Amniotic stem cell (primary cell): ENCODE data around the gene GOLGA6C.
"Not testable (repeated sequence)": the region's sequence is repeated elsewhere in the genome, so short reads cannot be mapped to it uniquely, and the experiment has no call there.

Source experiments
- DNase-seq: peaks from one replicate; lab custom pipeline; 2025; lab: John Stamatoyannopoulos, UW

Gene GOLGA6C

DNA sequence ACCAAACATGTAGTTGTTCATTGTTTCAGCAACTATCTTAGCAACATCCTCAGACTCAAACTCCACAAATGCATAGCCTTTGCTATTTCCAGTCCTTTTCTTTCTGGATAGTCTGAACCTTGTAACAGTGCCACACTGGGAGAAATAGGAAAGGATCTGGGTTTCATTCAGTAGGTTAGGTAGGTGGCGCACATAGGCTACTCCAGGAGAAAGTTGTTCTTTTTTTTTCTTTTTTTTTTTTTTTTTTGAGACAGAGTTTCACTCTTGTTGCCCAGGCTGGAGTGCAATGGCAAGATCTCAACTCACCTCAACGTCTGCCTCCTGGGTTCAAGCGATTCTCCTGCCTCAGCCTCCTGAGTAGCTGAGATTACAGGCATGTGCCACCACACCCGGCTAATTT lies 5.8 kb upstream of the GOLGA6C start:
- DNase-seq = not testable (repeated sequence)

DNA sequence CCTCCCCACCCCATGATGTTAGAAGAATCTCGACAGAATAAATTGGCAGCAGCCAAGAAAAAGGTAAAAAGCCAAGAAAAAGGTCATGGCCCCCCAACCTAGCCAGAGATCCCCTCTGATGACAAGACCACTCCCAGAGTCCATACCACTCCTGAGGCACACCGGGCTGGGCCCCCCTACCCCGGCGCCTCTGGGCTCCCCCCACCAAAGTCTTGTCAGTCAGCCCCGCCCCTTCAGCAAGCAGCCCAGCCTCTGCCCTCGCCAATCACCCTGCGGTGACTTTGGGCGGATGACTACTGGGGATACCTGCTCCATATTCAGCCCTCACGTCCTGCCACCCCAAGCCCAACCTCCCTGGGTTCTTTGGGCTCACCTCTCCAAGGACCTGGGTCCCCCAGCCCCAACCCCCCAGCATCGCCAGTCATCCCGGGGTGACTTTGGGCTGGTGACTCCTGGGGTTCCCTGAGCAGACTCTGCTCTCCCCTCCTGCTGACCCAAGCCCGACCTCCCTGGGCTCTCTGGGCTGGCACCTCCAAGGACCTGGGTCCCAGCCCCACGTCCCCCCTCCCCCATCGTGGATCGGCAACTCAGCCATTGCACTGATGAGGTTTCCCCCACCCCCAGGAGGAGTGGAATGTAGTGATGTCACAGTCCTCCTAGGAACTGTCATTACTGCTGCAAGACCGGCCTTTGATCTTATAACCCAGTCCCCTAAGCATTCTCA lies 648 bp downstream of the GOLGA6C start:
- not testable (repeated sequence) for DNase-seq

DNA sequence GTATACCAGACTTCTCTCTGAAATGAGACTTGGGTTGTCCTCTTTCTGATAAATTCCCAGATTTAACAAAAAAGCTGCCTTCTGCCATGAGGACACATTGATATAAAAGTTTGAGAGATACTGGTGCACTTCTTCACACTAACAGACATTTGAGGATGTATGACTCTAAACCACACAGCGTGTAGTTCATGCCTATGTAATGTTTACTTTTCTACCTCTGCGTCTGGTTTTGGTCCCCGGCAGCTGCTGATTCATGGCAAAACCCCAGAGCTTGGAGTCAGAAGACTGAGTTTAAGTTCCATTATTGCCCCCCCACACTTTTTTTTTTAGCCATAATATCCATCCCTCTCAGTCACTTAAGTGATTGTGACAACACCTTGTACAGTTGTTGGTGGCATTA lies 1.7 kb downstream of the GOLGA6C start:
- DNase-seq = not testable (repeated sequence)

DNA sequence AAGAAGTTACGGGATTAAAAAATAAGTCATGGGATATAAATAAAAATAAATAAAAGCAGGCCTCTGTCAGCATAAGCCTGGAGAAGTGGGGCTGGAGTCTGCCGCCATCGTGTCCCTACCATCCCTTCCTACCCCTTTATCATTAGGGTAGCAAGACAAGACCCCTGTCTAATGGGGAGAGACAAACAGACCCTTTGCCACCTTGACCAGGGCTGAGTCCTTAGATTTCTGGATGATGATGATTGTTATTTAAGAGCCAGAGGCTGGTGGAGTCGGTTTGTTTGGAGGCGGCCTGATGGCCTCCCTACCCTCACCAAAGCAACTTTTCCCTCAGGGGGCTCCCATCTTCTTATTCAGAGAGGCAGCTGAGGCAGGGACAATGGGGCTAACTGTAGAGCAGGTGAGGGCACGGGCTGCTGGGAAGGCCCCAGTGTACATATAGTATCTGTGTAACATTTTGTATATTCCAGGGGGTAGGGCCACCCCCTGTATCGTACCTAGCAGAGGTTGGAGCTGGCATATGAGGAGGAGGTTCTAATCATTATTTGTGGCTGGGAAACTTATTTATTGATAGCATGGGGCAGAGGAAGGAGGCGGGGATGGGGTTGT lies 15.7 kb downstream of the GOLGA6C start:
- DNase-seq = not testable (repeated sequence)

DNA sequence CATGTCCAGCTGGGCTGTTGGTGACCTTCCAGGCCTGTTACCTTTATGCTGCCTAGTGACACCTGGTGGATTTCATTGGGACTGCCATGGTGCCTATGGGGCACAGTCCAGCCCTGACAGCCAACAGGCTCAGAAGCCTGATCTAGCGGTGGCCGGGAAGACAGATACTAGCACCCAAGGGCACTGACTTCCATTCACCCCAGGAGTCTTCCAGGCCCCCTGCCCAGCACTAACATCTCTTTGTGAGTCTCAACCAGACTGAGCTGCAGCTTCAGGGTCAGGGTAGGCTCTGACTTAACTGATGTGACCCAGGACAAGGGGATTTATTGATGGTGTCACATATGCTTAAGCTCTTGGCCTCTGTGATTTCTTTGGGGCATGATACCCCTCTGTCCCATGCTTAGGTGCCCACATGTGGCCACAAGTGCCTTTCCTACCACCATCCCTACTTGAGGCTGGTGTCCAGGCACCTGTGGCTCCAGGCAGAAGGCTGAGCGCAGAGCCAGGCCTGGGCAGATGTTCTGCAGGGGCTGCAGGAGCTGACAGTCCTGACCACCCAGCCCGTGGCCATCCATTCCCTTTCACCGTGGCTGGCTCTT lies 16.5 kb downstream of the GOLGA6C start:
- DNase-seq = not testable (repeated sequence)

DNA sequence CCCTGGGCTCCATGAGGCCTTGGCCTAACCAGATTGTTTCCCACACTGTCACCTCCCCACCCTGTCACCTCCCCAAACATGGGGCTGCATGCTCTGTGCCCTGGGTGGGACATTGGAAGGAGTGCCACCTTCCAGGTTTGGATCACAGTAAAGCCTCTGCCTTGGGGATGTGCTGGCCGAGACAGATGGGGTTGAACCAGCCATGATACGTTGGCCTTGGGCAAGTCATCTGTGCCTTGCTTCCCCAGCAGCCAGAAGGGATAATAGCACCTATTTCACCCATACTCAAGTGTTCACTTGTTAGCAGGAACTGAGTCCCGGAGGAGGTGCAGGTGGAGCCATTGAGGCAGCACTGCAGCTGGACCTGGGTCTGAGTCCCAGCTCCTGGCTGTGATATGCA lies 17.5 kb downstream of the GOLGA6C start:
- not testable (repeated sequence) for DNase-seq

DNA sequence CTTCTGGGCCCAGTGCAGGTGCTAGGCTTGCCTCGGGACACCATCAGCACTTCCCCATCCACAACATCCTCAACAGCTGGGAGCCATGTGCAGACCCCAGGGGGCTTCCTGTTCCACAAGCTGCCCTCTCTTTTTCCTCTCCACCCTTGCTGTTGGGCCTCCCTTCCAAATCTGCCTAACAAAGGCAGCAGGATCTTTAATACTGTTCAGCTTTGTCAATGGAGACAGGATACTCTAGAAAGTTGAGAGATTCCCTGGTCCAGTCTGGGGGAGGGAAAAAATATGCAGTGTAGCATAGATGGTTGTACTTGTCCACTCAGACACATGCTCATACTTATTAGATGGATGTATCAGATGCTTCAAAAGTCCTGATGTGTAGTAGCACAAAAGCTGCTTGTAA lies 20.4 kb downstream of the GOLGA6C start:
- not testable (repeated sequence) for DNase-seq

DNA sequence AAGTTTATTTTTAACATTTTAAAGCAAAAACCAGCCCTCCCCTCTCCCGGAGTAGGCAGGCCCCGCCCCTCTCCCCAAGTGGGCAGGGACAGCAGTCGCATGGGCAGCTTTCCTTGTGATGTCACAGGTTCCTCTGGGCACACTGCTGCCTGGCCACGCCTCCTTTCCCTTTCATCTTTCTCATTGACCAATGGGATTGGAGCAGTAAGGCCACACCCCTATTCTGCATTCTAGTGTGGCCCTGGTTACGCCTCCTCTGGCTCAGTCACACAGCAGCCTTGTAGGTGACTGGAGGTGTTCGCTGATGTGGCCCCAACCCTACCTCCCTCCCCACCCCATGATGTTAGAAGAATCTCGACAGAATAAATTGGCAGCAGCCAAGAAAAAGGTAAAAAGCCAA lies 24.4 kb downstream of the GOLGA6C start, which contains the start of gene GOLGA6D:
Gene GOLGA6D, plus strand, starts transcription at position 264 of the 400 bp plus-strand sequence. Its CDS starts 41 bp downstream, at position 305.
- not testable (repeated sequence) for DNase-seq

DNA sequence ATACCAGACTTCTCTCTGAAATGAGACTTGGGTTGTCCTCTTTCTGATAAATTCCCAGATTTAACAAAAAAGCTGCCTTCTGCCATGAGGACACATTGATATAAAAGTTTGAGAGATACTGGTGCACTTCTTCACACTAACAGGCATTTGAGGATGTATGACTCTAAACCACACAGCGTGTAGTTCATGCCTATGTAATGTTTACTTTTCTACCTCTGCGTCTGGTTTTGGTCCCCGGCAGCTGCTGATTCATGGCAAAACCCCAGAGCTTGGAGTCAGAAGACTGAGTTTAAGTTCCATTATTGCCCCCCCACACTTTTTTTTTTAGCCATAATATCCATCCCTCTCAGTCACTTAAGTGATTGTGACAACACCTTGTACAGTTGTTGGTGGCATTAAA lies 26.0 kb downstream of the GOLGA6C start:
- not testable (repeated sequence) for DNase-seq

DNA sequence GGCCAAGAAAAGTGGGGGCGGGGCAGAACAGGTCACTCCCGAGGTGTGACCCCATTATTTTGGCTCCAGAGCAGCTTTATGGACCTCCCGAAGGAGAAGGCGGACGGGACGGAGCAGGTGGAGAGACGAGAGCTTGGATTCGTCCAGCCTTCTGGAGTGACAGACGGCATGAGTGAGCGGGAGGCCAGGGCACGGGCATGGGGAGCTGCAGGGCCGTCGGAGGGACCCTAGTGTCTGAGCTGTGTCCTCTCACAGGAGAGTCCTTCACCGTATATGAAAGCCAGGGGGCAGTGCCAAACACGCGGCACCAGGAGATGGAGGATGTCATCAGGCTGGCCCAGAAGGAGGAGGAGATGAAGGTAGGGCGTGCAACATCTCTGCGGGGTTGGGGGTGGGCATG lies 35.5 kb downstream of the GOLGA6C start:
- DNase-seq = not testable (repeated sequence)

DNA sequence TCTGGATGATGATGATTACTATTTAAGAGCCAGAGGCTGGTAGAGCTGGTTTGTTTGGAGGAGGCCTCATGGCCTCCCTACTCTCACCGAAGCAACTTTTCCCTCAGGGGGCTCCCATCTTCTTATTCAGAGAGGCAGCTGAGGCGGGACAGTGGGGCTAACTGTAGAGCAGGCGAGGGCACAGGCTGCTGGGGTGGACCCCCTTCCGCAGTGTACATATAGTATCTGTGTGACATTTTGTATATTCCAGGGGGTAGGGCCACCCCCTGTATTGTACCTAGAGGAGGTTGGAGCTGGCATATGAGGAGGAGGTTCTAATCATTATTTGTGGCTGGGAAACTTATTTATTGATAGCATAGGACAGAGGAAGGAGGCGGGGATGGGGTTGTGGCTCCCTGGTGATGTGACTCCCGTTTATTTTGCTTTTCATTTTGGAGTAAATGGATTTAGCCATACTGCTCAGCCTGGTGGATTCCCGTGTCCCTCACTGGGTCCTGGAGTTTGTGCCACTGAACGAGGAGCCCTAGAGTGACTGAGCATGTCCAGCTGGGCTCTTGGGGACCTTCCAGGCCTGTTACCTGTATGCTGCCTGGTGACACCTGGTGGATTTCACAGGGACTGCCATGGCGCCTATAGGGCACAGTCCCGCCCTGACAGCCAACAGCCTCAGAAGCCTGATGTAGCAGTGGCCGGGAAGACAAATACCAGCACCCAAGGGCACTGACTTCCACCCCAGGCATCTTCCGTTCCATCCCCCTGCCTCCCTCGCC lies 40.6 kb downstream of the GOLGA6C start:
- DNase-seq = not testable (repeated sequence)

DNA sequence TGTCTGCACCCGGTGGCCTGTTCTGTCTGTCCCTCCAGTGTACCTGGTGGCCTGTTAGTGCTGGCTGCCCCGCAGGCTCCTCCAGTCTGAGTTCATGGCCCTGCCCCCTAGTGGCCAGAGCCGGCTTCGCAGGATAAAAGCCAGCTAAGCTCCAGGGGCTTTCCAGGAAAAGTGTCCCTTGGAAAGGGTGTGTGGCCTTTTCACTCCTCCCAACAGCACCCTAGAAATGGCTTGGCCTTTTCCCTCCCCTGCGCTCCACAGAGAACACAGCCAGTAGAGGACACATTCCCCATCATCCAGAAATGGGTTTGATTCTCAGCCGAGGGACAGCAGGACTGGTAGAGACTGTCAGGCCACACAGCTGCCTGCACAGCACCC lies 41.2 kb downstream of the GOLGA6C start:
- not testable (repeated sequence) for DNase-seq

DNA sequence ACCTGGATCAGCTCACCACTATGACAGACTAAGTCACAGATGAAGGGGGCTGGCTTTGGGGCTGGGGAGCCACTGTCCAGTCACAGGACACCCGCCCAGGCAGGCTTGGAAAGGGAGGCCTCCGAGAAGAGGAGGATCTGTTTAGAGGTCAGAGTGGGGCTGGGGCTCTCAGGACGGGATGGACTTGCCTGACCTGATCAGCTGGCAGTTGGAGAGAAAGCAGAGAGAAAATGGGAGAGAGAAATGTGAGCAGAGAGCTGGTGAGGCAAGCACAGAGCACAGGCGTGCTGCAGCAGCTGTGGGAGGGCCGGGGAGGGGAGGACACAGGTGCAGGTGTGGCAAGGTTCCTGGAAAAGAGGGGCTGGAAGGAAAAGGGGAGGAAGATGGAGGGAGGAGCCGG lies 41.9 kb downstream of the GOLGA6C start:
- not testable (repeated sequence) for DNase-seq

DNA sequence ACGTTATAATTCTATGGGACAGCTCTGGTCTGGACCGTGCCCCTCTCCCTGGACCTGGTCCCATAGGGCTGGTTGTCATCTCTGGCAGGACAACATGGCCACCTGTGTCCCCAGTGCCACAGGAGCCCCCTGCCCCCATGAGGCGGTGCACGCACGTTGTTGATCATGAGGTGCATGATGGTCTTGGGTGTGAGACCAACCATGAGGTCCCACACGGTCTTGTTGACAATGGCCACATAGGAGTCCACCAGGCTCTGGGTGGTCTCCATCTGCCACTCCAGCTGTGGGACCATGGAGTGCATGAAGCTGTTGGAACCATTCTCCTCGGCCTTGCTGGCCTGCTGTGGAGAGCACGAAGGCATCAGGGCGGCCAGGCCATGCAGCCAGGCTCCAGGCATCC lies 44.2 kb downstream of the GOLGA6C start:
- no peak for DNase-seq

DNA sequence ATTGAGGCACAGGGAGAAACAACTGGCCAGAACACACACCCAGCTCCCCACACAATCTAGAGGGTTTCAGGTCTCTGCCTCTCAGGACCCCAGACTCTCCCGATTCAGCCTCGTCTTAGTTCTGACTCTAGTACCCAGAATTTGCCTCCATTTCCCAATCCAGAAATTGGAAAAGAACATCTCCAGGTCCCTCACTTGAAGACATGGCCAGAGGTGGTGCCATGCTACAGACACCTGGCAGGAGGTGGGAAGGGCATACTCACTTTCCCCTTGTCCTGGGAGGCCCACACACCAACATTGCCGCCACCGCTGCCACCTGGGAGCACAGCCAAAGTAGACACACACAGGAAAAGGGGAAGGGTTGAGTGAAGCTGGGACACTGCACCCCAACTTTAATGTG lies 44.6 kb downstream of the GOLGA6C start:
- DNase-seq = not testable (repeated sequence)

DNA sequence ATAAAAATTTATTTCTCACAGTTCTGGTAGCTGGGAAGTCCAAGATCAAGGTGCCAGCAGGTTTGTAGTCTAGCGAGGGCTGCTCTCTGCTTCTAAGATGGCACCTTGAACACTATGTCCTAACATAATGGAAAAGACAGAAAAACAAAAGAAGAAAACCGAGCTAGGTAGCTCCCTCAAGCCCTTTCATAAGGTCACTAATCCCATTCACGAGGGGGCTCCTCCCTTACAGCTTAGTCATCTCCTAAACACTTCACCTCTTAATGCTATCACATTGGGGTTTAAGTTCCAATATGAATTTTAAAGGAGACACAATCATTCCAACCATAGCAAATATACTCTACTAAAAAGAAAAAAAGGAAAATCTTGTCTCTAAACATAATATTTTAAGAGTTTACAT lies 48.1 kb downstream of the GOLGA6C start:
- no peak for DNase-seq

DNA sequence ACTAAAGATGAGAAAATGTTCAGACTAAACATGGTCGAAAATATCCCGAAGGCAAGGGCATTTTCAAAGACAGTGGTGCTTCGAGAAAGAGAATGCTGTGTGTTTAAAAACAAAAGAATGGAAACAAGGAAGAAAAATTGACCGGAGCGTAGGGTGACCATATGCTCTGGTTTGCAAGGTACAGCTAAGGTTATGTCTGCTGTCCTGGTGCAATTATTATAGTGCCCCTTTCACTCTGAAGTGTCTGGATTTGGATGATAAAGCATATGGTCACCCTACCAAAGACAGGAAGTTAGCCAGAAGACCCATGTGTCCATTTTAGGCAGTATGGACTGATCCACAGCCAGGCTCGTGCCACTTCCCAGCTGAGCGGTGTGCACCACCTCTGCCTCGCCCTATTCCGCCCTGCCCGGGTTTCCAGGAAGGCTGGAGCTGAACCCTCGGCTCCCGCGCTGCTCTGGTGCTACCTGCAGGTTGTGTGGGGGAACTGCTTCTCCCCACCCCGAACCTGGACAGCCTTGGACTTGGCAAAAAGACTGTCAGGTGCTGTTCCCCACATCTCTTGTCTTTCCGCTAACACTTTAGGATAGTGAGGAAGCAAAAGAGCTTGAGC lies 49.8 kb downstream of the GOLGA6C start:
- DNase-seq = no peak

DNA sequence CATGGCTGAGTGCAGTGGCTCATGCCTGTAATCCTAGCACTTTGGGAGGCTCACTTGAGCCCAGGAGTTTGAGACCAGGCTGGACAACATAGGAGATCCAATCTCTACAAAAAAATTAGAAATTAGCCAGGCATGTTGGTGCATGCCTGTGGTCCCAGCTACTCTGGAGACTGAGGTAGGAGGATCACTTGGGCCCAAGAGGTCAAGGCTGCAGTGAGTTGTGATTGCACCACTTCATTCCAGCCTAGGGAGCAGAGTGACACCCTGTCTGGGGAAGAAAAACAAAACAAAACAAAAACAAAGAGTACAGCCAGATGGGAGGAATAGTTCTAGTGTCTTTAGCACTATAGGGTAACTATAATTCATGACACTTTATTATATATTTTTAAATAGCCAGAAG lies 51.6 kb downstream of the GOLGA6C start:
- DNase-seq = no peak

DNA sequence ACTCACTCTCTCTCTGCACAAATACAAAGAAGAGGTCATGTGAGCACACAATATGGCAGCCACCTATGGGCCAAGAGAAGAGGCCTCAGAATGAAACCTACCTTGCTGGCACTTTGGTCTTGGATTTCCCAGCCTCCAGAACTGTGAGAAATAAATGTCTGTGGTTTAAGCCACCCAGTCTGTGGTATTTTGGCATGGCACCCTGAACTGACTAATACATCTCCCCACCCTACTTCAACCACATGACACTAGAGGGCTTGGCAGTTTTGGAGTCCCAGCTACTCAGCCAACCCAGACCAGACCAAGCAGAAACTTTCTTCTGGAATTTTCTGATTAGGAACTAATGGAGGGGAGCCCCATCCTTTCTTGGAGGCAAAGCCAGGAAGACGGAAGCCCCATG lies 54.4 kb downstream of the GOLGA6C start:
- DNase-seq = not testable (repeated sequence)

DNA sequence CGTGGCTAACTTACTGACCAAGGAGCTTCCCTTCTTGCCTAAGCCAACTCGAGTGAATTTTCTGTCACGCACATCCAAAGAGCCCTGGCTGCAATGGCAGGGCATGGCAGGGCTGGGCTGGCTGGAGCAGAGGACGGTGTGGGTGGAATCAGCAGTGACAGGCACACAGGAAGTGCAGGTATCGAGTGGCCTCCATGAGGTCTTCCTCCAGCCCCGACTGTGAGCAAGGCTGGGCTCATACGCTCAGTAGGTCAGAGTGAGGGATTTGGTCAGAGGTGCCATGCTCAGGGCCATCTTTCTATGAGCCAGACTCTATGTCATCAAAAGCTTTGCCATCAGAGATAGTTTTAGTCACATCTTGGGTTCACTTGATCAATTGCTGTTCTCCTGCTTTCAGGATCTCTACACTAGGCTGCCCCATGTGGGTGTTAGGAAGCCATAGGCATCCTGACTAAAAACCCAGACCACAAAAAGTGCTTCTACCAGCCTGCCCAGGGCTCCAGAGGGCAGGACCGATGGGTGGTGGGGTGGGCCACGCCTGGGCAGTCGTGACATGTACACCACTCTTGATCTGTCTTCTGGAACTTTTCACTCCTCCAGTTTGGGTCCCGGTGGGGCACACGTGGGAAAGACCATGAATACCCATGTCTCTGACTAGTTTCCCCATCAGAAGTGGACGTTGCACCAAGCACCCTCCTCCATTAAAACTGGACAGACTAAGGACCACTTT lies 55.1 kb downstream of the GOLGA6C start:
- DNase-seq = no peak

DNA sequence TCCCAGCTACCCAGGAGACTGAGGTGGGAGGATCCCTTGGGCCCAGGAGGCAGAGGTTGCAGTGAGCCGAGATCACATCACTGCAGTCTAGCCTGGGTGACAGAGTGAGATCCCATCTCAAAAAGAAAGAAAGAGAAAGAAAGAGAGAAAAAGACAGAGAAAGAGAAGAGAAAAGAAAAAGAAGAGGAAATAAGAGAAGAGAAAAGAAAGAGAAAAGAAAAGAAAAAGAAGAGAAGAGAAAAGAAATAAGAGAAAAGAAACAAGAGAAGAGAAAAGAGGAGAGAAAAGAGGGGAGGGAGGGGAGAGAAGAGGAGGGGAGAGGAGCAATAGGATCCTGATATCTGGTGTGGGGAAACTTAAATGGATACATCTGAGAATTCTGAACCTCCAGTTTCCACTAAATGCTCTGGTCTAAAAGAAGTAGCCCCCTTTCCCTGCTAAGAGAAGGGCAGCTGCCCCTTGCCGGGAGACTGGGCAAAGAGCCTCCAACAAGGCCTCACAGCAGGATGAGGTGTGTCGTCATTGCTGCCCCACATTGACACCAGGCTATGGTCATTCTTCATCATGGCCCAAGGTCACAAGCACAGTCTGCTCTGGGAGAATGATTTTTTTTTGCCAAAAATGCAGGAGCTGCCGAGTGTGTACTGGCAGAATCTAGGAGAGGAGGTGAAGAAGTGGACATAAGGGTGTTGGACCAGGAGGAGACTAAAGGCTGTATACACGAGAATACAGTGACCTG lies 56.6 kb downstream of the GOLGA6C start:
- no peak for DNase-seq
